GM19351 (cell line): ENCODE data around the gene SKIC8.
"Not testable (repeated sequence)": the region's sequence is repeated elsewhere in the genome, so short reads cannot be mapped to it uniquely, and the experiment has no call there.

Experiments used
- ATAC-seq: cut with Tn5 transposase; IDR thresholded peaks from one replicate; pipeline ENCODE4 v1.9.1; 2021; ENCODE audit warnings: mild to moderate bottlenecking, moderate library complexity; ENCODE audit not compliant: unreplicated experiment

SKIC8 gene

DNA sequence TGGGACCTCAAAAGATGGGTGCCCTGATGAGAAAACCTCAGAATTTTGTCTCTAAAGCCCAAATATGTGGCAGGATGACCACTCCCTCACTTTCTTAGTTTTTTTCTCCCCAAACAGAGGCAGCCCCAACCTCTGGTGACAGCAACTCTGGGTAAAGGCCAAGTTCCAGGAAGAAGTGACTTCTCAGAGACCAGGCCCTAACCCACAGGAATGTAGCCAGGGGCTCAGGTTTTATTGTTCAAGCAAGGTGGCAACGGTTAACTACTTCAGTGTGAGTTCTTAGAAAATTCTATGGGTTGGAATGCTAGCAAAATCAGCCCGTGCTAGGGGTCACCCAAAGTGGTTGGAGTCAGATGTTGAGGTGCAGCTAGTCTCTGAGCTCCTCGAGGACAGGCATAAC, 40.2 kb downstream of the SKIC8 start:
- no peak for ATAC-seq

DNA sequence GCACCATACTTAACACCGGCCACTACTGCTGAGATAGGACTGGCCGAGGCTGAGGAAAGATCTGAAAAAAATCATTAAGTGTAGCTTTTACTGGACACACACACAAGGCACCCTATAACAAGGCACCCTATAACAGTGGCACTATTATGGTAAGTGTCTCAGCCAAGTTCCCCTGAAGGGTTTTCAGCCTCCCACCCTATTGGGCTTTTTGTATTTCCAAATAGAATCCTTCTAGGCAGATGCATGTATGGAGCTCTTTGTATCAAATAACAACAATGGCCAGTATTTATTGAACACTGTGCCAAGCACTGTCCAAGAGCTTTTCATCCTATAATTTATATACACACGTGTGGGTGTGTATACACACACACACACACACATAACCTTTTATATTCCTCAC, 41.7 kb downstream of the SKIC8 start:
- no peak for ATAC-seq

DNA sequence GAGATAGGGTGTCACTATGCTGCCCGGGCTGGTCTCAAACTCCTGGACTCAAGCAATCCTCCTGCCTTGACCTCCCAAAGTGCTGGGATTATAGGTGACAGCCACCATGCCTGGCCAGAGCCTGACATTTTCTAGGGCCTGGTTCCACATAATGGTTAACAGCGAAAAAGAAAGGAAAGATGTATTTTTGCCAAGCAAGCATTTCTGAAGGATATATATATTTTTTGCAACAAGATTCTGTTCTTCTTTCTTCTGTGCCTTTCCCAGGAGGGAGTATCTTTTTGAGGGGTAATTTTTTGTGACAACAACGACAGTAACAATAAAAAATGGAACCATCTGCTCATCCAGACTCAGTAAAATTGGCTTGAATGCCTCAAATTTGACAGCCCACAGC, 43.4 kb downstream of the SKIC8 start:
- no peak for ATAC-seq

DNA sequence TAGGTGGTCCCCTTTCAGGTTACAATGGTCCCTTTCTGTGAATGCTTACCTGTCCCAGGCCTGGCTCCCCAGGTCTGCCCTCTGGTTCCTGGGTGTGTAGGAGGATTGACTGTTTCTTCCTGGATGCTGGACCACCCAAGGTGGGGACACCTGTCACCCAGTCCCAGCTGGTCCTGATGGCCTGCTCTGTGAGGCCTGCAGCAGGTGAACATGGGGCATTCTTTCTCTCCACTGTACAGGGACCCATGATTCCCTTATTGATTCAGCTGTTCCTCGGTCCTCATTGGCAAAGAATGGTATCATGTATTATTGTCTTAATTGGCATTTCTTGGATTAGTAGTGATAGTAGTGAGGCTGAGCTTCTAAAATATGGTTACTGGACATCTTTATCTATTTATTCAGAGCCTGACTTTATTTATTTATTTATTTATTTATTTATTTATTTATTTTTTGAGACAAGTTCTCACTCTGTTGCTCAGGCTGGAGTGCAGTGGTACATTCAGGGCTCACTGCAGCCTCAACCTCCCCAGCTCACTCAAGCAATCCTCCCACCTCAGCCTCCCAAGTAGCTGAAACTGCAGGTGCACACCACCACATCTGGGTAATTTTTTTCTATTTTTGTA, 43.9 kb downstream of the SKIC8 start:
- ATAC-seq = no peak

DNA sequence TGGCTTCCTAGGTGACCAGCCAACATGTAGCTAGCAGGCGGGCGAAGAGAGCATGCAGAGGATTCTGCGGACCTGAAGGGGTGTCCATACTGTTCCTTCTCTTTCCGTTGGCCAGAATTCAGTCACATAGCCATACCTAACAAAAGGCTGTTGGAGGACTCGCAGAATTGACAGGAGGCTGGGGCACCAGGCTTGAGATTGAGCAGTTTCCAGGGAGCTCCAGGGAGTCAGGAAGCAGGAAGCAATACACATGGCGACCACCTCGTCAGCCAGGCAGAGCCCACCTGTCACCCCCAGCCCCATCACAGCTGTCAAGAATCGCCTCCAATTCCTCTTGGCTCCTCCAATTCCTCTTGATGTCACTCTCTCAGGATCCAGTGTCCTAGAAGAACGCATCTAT, 48.3 kb downstream of the SKIC8 start:
- no peak for ATAC-seq

DNA sequence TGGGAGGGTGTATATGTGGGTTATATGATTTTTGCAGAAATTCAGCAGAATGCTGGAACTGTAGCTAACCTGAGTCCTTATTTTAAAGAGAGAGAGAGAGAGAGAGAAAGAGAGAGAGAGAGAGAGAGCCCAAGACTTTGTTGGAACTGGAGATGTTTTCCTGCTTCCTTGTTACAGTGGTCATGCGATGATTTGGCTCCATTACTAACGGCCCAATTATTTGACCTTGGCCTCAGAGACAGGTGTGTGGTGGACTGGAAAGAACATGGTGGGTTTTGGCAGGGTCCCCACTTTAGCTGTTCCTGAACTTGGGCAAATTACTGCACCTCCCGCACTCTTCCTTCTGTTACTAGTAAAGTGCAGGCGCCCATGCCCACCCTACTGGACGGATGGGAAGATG, 50.3 kb downstream of the SKIC8 start:
- ATAC-seq = no peak

DNA sequence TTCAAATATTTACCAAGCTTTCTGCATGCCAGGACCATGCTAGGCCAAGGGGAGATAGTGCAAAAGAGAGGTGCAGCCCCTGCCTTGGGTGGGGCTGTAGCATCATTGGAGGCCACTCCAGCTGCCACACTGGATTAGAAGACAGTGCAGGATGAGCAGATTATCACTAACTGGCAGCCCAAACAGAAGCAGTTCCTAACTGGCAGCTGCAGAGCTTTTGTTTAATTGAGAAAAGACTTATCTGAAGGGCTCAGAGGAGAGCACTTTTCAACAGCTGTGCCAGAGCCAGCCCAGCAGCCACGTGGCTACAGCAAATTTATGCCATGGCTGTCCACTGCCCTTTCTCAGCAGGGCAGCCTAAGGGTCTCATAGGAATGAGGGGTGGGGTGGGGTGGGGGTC, 51.5 kb downstream of the SKIC8 start:
- no peak for ATAC-seq

DNA sequence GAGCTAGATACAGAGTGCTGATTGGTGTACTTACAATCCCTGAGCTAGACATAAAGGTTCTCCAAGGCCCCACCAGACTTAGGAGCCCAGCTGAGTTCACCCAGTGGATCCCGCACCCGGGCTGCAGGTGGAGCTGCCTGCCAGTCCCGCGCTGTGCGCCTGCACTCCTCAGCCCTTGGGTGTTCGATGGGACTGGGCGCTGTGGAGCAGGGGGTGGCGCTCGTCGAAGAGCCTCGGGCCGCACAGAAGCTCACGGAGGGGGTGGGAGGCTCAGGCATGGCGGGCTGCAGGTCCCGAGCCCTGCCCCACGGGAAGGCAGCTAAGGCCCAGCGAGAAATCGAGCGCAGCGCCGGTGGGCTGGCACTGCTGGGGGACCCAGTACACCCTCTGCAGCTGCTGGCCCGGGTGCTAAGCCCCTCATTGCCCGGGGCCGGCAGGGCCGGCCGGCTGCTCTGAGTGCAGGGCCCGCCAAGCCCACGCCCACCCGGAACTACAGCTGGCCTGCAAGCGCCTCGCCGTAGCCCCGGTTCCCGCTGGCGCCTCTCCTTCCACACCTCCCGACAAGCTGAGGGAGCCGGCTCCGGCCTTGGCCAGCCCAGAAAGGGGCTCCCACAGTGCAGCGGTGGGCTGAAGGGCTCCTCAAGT, 53.3 kb downstream of the SKIC8 start:
- not testable (repeated sequence) for ATAC-seq

DNA sequence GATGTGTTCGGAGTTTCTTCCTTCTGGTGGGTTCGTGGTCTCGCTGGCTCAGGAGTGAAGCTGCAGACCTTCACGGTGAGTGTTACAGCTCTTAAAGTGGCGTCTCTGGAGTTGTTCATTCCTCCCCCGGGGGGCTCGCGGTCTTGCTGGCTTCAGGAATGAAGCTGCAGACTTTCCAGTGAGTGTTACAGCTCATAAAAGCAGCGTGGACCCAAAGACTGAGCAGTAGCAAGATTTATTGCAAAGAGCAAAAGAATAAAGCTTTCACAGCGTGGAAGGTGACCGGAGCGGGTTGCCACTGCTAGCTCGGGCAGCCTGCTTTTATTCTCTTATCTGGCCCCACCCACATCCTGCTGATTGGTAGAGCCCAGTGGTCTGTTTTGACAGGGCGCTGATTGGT, 54.0 kb downstream of the SKIC8 start:
- ATAC-seq = not testable (repeated sequence)

DNA sequence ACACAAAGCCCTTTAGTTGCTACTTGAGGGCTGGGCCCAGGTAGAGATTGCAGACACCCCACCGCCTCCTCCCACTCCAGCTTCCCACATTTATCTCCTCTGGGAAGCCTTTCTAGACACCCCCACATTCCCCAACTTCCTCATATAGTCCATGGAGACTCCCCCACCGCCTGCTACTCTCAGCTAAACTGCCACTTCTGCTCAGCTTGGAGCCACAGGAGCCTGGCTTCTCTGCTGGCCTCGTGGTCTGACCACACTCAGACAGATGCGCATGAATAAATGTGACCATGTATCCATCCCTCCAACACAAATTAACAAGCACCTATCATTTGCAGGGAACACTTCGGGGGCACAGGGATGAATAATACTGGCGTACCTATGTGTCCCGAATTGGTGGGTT, 54.5 kb downstream of the SKIC8 start:
- no peak for ATAC-seq

DNA sequence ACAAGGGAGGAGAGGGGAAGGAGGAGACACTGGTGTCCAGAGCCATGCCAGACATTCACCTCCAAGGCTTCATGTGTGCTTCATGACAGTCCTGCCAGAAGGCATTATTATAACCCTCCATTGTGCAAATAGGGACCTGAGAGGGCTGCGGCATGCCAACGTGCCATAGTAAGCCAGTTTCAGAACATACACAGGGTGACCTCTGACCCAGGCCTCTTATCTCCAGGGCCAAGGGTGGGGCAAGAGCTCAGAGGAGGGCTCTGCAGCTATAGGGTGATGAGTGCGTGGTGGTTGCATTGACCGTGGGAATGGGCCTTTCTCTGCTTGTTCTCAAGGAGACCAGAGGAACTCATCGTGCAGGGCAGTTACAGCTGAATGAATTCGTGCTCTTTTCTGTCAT, 55.3 kb downstream of the SKIC8 start:
- no peak for ATAC-seq

DNA sequence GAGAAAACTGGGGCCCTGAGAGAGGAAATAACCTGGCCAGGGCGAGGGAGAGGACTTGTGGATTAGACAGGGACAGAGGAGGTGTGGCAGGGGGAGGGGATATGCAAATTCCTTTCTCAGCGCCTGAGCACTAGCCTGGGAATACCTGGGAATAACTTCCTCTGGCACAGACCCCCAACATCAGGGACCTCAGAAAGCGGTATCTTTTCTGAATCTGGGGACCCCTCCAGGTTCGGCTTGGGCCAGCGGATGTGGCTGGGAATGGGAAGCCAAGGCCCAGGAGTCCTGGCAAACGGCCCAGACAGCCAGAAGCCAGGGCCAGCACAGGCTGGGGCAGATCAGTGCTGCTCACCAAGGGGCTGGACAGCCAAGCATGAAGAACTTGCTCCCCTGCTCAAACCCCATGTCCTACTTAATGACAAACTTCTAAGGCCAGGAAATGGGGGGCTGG, 55.9 kb downstream of the SKIC8 start:
- ATAC-seq = no peak

DNA sequence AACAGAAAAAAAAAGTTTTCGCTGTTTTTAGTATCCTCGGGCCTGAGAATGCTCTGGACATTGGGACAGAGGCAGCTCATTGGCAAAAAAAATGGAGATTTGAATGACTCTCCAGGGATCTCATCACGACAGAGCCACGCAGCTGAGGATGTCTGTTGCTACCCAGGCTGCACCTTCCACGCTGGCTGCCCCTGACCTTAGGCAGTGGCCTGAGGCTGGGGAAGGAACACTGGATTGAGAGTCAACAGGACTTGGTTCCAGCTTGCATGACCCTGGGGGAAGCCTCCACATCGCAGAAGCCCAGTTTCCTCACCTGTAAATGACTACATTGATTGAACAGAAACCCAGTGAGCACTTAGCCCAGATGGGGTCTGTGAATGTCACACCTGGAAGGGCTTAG, 56.4 kb downstream of the SKIC8 start:
- ATAC-seq = no peak

DNA sequence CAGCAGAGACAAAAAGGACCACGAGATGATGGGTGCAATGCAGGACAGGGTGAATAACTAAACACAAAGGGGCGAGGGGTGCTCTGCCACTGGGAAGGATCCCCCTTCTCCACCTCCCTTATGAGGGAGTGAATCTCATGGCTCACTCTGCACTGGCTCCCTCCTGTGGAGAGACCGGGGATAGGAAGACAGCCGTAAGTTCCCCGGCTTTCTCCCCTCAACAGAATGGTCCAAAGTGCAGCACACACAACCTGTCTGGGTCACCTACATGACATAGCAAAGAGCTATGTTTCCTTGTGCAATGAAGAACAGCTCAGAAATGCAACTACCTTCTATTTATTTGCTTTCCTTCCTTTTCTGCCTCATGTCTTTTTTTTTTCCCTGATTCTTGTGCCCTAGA, 57.3 kb downstream of the SKIC8 start:
- ATAC-seq = no peak

DNA sequence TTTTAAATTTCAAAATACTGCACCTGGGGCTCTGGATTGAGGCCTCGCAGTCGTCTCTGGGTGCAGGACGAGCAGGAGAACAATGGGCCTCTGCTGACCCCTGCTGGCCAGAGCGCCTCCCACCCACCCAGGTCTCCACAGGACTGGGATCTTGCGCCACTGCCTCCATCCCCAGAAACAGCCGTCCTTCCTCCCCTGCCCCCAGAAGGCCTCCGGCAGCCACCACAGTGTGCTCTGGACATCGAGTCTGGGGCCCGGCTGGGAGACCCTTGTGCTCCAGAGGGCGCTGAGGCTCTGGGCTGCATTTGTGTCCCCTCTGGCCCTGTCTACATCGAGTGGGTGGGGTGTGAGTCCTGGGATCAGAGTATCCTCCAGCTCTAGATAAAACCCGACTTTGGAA, 58.4 kb downstream of the SKIC8 start:
- no peak for ATAC-seq

DNA sequence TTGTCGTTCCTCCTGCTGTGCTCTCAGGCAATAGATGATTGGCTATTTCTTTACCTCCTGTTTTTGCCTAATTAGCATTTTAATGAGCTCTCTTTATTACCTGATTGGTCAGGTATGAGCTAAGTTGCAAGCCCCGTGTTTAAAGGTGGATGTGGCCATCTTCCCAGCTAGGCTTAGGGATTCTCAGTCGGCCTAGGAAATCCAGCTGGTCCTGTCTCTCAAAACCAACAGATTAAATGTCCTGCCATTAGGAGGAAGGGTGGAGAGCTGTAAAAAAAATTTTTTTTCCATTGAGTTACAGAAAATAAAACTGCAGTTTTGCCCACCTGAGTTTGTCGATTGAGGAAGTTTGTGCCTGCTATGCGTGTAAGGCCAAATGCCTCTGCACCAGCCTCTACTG, 59.6 kb downstream of the SKIC8 start:
- ATAC-seq = no peak

DNA sequence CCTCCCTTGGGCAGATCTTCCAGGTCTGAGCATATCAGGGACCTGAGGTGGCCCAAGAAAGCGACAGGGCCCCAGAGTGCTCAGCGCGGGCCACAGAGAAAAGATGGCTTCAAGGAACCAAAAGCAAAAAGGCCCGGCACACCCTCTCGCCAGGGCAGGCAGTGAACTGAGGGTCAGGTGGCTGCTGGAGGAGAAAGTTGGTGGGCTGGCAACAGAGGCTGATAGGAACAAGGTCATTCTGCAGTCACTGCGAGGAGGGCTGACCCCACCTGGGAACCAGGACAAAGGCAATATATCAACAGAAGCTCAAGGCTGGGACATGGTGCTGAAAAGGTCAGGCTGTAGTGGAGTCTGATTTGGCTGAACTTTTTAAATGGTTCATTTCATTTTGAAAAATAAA, 62.3 kb downstream of the SKIC8 start:
- ATAC-seq = no peak

DNA sequence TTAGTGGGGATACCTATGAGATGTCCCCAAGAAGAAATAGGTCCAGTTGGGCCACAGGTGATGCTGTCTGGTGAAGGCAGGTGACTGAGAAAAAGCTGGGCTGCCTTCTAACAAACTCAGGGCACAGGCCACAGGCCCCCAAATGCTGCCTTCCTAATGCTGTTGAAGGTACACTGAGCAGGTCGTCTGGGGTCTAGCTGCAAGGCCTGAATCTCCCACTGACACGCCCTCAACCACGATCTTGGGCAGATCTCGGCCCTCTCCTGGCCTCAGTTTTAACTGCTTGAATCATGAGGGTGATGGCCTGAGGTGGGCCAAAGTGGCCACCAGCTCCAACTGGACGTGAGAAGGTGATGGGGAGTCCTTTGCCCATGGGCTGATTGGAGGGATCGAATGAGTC, 62.9 kb downstream of the SKIC8 start:
- ATAC-seq = no peak

DNA sequence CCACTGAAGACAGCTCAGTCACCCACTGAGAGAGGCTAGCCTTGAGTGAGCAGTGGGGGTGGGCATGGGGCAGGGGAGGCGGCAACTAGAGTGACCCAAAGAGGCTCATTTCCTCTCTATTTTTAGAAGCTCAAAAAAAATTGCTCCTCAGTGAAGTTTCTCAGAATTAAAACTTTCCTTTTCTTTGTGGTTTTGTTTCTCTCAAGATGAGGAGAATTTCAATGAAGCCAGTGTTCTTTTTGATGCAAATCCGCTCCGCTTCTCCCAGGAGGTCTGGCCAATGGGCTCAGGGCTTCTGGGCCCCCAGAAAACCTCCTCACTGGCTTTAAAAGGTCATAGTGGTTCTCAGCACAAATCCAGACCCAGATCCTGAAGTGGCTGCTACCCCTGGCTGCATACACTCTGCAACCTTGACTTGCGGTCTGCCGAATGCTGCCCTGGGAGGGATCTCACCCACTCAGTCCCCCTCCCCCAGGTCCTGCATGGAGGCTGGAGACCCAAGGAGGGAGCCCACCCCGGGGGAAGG, 64.8 kb downstream of the SKIC8 start, which contains the start of gene ACSBG1:
ACSBG1 (minus strand) TSS at position 51 of the 526 bp plus-strand sequence. CDS start 64 bp downstream, outside the sequence.
- ATAC-seq = no peak

DNA sequence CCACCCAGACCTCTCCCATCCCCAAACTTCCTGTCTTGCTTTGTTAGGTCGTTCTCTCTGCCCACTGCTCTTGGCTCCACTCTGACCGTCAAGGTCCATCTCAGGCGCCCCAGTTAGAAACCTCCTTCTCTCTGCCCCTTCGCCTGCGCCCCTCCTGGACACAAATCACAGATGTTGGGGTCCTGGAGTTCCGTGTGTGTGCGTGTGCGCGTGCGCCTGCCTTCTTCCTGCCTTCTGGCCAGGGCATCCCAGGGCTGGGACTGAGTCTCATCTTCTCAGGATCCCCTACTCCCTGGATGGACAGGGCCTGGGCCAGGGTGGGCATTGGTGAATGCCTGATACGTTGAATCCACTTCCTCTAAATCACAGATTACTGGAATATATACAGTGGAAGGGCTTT, 65.9 kb downstream of the SKIC8 start:
- ATAC-seq = no peak
